Thoracic aorta (tissue), 2 donors: ENCODE data around the gene SPIRE1. TPM values are rescaled to one million over a fixed set of nuclear protein-coding genes. Genes with fewer than 3 reads are reported as not detected.

Source experiments
- ATAC-seq: fragments of 150-250 bp; one replicate; pipeline ENCODE4 v1.8.0; 2017; ENCODE audit warnings: low read depth; ENCODE audit not compliant: insufficient number of reproducible peaks, low FRiP score
- DNase-seq: peaks from one replicate; pipeline ENCODE4 v3.0.0-alpha.2; 2020; ENCODE audit warnings: low spot score
- H3K27ac ChIP-seq, 2 donors: fragments of 200-600 bp; sonication (generic); 1 replicate in 1 of 2; 2 replicates in 1 of 2; pipeline ENCODE4 v1.5.1; 2016; ENCODE audit warnings: mild to moderate bottlenecking in 2 of 2, moderate library complexity in 2 of 2
- H3K27me3 ChIP-seq: fragments of 200-600 bp; sonication (generic); replicated peaks from 2 replicates; pipeline ENCODE4 v1.6.0; 2016; ENCODE audit warnings: mild to moderate bottlenecking; ENCODE audit not compliant: insufficient read depth
- H3K36me3 ChIP-seq: fragments of 200-600 bp; sonication (generic); one replicate; pipeline ENCODE4 v1.5.1; 2016
- H3K4me1 ChIP-seq, 2 donors: fragments of 200-600 bp; sonication (generic); 1 replicate in 1 of 2; 2 replicates in 1 of 2; pipeline versions ENCODE4 v1.5.1 to v1.6.0; 2016; ENCODE audit warnings: low read depth in 2 of 2, mild to moderate bottlenecking in 1 of 2; ENCODE audit not compliant: control insufficient read depth in 1 of 2
- H3K4me3 ChIP-seq: fragments of 200-600 bp; sonication (generic); 2 replicates; pipeline ENCODE4 v1.5.1; 2016; ENCODE audit warnings: mild to moderate bottlenecking
- H3K9me3 ChIP-seq: fragments of 200-600 bp; sonication (generic); 2 replicates; pipeline ENCODE4 v1.5.1; 2016
- total RNA-seq, 2 donors: library from RNA; depleted of rRNA; stranded (reverse); fragments of >200 nt; gene quantifications; one replicate each; pipeline versions ENCODE4 v1.1.0 to v1.2.3, GENCODE V29; 2016
- TF ChIP-seq, protein P1 (sequence below): fragments of 200-600 bp; sonication (generic); IDR thresholded peaks from one replicate; pipeline ENCODE4 v1.5.1; 2019; ENCODE audit warnings: antibody characterized with exemption

SPIRE1 gene
- total RNA-seq, 2 donors from 2014 or later, result 26.8 to 39.6 TPM

DNA sequence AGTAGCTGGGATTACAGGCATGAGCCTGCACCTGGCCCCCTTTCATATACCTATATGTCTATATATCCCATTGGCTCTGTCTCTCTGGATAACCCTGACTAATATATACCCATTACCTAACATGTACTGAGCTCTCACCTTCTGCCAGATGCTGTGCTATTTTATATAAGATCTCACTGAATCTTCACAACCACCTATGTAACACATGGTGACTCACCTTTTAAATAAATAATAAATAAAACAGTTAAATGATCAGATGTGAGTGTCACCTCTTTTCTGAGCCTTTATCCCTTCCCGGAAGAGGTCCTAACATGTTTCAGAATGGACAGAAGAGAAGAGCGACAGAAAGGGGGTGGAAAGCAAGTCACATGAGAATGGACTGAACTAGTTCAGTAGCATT lies 123.1 kb downstream of the SPIRE1 start:
- no peaks in the 10 kb centered on the region for H3K36me3 ChIP-seq
- TF ChIP-seq, protein P1, sequence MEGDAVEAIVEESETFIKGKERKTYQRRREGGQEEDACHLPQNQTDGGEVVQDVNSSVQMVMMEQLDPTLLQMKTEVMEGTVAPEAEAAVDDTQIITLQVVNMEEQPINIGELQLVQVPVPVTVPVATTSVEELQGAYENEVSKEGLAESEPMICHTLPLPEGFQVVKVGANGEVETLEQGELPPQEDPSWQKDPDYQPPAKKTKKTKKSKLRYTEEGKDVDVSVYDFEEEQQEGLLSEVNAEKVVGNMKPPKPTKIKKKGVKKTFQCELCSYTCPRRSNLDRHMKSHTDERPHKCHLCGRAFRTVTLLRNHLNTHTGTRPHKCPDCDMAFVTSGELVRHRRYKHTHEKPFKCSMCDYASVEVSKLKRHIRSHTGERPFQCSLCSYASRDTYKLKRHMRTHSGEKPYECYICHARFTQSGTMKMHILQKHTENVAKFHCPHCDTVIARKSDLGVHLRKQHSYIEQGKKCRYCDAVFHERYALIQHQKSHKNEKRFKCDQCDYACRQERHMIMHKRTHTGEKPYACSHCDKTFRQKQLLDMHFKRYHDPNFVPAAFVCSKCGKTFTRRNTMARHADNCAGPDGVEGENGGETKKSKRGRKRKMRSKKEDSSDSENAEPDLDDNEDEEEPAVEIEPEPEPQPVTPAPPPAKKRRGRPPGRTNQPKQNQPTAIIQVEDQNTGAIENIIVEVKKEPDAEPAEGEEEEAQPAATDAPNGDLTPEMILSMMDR, result no peak

DNA sequence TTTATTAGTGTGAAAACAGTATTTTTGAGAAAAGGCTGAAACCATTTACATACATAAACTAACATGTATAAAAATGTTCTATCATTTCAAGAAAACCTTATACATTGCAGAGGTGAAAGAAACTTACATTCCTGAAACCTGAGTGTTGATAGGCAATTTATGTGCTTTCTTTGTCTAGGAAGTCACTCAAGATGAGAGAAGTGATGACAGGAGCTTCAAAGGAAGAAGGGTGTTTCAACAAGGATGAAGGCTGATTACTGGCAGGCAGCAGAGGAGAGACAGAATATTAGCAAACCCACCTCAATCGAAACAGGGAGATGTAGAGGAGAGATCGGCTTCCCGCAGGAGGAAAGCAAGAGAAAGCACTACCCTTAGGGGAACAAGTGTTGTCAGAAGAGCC lies 125.2 kb downstream of the SPIRE1 start:
- no peak overlapping the region for H3K4me3 ChIP-seq
- no peaks in the 10 kb centered on the region for H3K36me3 ChIP-seq
- no peaks in the 10 kb centered on the region for H3K4me1 ChIP-seq
- no peaks in the 10 kb centered on the region for H3K27me3 ChIP-seq
- H3K9me3 ChIP-seq, result no peaks in the 10 kb centered on the region
- ATAC-seq, result no peak
- TF ChIP-seq, protein P1, result no peak
- no peak overlapping the region for H3K27ac ChIP-seq
- no peak for DNase-seq

More for the DNA sequence above, 123.1 kb downstream of the SPIRE1 start:
- Histone ChIP-seq H3K4me1 (no peaks in the 10 kb centered on the region), H3K9me3 (no peaks in the 10 kb centered on the region), H3K27ac (no peak overlapping the region), H3K27me3 (no peaks in the 10 kb centered on the region), H3K4me3 (no peak overlapping the region)
- ATAC-seq, result no peak
- no peak for DNase-seq

DNA sequence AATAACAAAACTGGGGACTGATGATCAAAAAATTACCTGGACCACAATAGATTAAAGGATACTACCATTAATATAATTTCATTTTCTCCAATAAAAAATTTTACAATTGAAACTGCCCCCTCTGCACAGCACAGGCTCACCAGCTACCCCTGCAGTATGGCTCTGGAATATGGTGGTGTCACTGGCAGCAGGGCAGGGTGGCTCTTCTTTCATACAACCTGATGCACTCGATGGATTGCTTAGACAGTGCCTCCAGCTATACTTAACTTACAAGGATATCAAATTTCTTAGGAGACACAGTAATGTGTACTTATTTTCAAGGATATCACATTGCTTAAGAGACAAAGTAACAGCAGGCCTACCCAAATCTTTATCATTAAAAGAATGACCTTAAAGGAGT lies 126.2 kb downstream of the SPIRE1 start:
- Histone ChIP-seq H3K27ac (no peak overlapping the region), H3K36me3 (no peaks in the 10 kb centered on the region), H3K9me3 (no peaks in the 10 kb centered on the region), H3K4me1 (no peaks in the 10 kb centered on the region), H3K27me3 (no peaks in the 10 kb centered on the region), H3K4me3 (no peak overlapping the region)
- TF ChIP-seq, protein P1, result no peak
- DNase-seq (no peak), ATAC-seq (no peak)

- H3K27ac ChIP-seq, result peak overlapping the region in 1 of 2 donors; percentile 26
- H3K27me3 ChIP-seq, result no peaks in the 10 kb centered on the region
- no peak overlapping the region for H3K4me3 ChIP-seq
- TF ChIP-seq, protein P1, result no peak
- H3K36me3 ChIP-seq, result no peaks in the 10 kb centered on the region
- DNase-seq (no peak), ATAC-seq (no peak)
- H3K9me3 ChIP-seq, result no peaks in the 10 kb centered on the region
- peaks cover 10 to 34% of the 10 kb centered on the region in 2 donors for H3K4me1 ChIP-seq
These were observed 137.4 kb downstream of the SPIRE1 start for GRCh38 chr18:12520442-12520992.

DNA sequence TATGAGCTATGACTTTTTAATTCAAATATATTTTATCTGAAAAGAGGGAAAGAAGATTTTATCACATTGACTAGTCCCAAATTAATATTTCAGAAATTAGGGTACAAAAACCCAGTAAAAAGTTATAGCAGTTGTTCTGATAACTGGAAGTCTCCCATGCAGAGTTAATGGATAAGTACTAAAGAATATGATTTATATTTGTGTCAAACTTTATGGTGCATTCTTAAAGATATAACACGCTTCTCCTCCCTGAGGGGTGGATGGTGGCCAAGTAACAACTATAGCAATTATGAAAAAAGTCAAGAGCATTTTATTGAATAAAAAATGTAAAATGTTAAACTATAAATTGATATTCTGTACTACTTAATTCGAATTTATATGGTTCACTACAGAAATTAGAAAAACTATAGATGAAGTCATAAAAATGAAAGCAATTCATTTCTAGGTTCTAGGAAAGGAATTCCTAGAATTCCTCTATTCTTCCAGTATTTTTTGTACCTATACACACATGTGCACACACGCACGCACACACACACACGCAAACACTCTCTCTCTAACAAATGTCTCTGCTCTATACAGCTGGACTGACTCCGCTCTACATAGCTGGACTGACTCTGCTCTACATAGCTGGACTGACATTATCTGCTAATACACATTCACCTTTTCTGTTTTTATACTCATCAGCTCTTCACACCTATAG lies 138.9 kb downstream of the SPIRE1 start:
- H3K27me3 ChIP-seq, result no peaks in the 10 kb centered on the region
- ATAC-seq (no peak), DNase-seq (no peak)
- no peak overlapping the region for H3K27ac ChIP-seq
- no peaks in the 10 kb centered on the region for H3K36me3 ChIP-seq
- TF ChIP-seq, protein P1, result no peak
- peaks cover 10 to 39% of the 10 kb centered on the region in 2 donors for H3K4me1 ChIP-seq
- H3K4me3 ChIP-seq, result no peak overlapping the region
- H3K9me3 ChIP-seq, result no peaks in the 10 kb centered on the region
